SH-SY5Y (cell line): ENCODE measurements around the gene ROR1.

Experiments
- GATA2 ChIP-seq: IDR thresholded peaks from 2 replicates; pipeline ENCODE4 v1.6.1; 2011; ENCODE audit warnings: mild to moderate bottlenecking, low read depth, low read length
- GATA3 ChIP-seq: IDR thresholded peaks from 2 replicates; pipeline ENCODE4 v1.6.1; 2011; ENCODE audit warnings: low read depth, mild to moderate bottlenecking, low read length, moderate library complexity

- TF ChIP-seq GATA2 (no peak), GATA3 (no peak)
Observed at GRCh38 chr1:63828322-63829044, 54.7 kb downstream of the ROR1 start.
